GM12865 (cell line): ENCODE results near the gene SLC39A3.

ENCODE experiments used
- DNase-seq: peaks from one replicate; pipeline ENCODE4 v3.0.0; 2010; ENCODE audit warnings: low read depth
- H3K4me3 ChIP-seq: 2 replicates; pipeline ENCODE4 v1.5.1; 2011; ENCODE audit warnings: mild to moderate bottlenecking, low read depth, low read length, control low read depth
- TF ChIP-seq, protein P1 (sequence below): IDR thresholded peaks from 2 replicates; pipeline ENCODE4 v1.5.1; 2011; ENCODE audit warnings: low read length, control low read depth, low read depth, inconsistent platforms; ENCODE audit not compliant: insufficient read depth; ENCODE audit errors: missing control alignments

The SLC39A3 gene

DNA sequence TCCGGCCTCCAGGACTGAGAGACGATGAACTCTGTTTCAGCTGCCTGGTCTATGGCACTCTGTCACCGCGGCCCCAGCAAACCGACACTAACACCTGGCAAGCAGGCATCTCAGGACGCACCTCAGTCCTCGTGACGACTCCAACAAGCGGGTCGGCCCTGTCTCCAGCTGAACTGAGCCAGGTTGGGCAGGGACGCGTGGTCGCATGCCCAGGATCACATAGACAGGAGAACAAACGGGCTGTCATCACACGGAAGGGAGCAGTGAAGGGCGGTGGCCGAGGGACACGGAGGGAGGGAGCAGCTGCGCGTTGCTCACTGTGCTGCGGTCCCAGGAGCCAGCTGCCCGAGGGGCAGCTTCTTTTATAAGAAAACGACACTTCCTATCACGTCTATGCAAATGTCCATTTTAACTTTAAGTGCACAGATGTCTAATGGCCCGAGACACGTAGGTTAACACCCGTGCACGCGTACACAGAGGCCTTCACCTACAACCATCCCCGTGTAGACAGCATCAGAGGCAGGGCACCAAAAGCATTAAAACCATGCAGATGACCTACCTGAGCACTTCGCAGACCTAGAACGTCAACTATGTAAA is 34.4 kb upstream of the SLC39A3 start:
- TF ChIP-seq, protein P1, sequence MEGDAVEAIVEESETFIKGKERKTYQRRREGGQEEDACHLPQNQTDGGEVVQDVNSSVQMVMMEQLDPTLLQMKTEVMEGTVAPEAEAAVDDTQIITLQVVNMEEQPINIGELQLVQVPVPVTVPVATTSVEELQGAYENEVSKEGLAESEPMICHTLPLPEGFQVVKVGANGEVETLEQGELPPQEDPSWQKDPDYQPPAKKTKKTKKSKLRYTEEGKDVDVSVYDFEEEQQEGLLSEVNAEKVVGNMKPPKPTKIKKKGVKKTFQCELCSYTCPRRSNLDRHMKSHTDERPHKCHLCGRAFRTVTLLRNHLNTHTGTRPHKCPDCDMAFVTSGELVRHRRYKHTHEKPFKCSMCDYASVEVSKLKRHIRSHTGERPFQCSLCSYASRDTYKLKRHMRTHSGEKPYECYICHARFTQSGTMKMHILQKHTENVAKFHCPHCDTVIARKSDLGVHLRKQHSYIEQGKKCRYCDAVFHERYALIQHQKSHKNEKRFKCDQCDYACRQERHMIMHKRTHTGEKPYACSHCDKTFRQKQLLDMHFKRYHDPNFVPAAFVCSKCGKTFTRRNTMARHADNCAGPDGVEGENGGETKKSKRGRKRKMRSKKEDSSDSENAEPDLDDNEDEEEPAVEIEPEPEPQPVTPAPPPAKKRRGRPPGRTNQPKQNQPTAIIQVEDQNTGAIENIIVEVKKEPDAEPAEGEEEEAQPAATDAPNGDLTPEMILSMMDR: no peak
- no peak for DNase-seq
- H3K4me3 ChIP-seq: no peak overlapping the region

DNA sequence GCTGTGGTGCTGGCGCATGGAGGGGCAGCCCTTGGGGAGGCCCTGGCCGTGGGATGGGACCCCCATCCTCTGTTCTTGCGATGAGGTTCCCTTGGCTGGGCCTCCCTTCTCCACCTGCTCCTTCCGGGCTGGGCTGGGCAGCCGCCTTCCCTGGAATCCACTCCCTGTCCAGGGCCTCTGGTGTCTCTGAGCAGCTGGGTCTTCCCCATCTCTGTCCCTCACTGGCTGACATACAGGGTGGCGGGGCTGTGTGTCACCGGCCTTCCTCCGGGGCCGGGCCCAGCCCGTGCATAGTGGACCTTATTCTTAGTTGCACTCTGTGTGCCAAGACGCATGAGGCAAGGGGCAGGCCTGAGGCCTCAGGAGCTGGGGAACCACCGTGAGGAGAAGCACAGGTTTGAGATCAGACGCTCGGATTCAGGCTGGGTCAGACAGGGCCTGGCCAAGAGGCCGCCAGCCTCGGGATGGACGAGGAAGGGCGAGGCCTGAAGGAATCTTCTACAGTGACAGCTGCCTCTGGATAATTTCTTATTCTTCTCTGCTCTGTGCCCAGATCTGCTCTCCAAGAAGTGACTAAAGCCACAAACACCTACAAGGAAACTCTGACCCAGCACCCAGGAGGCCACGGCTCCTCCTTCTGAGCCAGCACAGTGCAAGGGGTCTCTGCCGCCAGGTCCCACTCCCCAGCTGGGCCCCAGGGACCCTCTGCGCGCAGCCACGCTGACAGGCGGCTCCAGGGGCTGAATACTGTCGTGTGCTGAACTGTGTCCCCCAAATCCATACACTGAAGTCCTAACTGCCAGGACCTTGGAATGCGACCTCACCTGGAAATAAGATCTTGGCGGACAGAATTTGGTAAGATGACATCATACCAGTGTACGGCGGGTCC is 32.2 kb upstream of the SLC39A3 start:
- no peak overlapping the region for H3K4me3 ChIP-seq
- no peak for DNase-seq
- TF ChIP-seq, protein P1: no peak

DNA sequence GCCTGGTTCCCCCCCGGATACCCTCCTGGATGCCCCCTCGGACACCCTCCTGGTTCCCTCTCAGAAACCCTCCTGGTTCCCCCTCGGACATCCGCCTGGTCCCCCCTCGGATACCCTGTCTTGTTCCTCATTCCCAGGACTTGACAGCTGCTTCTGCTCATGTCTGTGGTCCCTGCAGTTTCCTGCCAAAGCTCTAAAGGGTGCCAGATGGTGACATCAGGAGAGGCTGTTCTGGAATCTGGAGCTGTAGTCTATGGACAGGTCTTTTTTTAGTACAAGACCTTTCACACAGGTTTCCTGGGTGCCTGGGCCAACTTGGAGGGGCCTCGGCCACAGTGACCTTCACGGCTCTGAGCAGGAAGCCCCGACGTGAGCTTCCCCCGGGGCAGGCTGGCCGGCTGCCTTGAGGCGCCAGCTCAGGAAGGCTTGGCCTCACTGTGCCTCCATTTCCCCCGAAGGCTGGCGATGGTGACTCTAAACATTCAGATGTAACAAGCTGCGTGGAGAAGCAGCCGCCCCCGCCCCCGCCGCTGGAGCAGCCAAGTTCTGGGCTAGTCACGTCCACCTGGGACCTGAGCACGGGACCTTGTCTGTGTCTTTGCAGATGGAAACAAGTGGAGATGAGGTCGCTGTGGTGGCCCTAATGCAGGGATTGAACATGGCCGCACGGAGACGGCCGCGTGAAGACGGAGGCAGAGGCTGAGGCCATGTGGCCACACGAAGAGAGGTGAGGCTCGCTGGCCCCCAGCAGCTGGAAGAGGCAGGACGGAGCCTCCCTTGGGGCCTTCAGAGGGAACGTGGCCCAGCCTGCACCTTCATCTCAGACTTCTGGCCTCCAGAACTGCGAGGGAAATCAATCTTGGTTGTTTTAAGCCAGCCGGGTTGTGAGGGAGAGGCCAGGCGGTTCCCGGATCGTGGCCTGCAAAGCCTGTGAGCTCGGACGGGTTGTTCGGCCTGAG is 30.5 kb upstream of the SLC39A3 start:
- TF ChIP-seq, protein P1: no peak
- no peak overlapping the region for H3K4me3 ChIP-seq
- DNase-seq: no peak

DNA sequence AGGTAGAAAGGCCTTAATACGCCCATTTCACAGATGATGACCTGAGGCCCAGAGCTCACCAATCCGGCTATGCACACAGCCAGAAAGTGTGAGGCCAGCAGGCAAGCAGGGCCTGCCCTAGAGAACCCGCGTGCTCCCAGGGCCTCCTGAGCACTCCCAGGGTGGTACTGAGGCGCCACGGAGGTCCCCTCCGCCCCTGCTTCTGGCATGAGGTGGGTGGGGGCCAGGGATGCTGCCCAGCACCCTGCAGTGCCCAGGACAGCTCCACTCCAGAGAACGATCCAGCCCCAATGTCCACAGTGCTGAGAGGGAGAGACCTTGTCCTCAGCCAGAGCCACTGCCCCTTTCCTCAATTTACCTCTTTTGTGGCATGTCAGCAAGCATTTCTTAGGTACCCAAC is 29.4 kb upstream of the SLC39A3 start:
- TF ChIP-seq, protein P1: no peak
- no peak for DNase-seq
- H3K4me3 ChIP-seq: no peak overlapping the region

DNA sequence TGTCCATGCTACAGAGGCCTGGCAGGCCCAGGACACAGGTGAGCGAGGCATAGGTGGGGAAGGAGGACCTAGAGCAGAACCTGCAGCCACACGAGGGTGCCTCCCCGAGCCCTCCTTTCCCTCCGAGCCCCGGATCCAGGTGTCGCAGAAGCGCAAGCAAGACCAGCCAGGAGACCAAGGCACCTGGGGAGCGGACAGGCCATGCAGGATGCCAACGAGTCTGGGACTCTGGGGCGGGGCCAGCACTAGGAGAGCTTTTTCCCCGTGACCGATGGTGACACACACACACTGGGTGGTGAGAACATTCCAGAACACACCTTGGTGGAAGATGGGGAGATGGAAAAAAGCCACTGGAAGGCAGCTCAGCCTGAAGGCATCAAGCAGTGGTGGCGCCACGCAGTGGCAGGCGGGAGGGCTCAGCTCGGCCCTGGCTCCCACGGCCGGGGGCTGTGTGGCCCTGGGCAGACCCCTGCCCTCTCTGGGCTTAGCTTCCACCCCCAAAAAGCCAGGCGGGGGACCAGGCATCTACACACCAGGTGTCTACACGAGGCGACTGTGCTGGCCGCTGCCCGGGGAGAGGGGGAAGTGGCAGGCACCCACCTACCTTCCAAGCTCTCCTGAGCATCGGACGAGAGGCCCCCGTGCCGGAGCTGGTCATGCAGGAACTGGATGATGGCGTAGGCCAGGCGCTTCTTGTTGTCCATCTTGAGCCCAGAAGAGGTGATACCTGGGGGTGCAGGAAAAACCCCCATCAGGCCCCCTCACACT is 28.7 kb upstream of the SLC39A3 start:
- DNase-seq: no peak
- no peak overlapping the region for H3K4me3 ChIP-seq
- TF ChIP-seq, protein P1: no peak

DNA sequence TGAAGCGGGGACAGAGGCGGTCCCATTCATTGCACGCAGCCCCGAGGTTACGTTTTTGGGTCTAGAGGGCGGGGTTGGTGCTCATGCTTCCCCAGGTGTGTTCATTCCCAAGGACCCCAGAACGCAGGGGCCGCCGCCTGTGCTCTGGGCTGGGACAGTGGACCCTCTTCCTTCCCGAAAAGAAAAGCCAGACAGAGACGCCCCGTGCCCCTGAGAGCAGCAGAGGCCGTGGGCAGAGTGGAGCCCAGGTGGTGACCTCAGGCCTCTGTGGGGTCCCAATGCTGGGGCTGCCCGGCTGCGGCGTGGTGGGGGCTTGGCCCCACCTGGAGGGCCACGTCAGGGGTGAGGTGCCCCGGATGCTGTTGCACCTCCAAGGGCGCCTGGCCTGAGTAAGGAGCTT is 27.9 kb upstream of the SLC39A3 start:
- no peak for DNase-seq
- H3K4me3 ChIP-seq: no peak overlapping the region
- TF ChIP-seq, protein P1: no peak
